Activated T-helper 17 cell treated with anti-CD3 and anti-CD28 coated beads, Interleukin-2, amount 50 U/mL, for 72 hours (primary cell): ENCODE measurements around the gene KLF7. TPM values are rescaled to one million over a fixed set of nuclear protein-coding genes. Genes with fewer than 3 reads are reported as not detected.

ENCODE experiments used
- ATAC-seq: fragments of 150-1000 bp; cut with Tn5 transposase; replicated peaks from 2 replicates; pipeline ENCODE4 v1.10.0; 2021; ENCODE audit warnings: mild to moderate bottlenecking, moderate library complexity
- H3K27ac Mint-ChIP-seq: one replicate; pipeline ENCODE4 v1.8.0; 2022; ENCODE audit warnings: mixed read lengths
- H3K27me3 Mint-ChIP-seq: one replicate; pipeline ENCODE4 v1.8.0; 2022; ENCODE audit warnings: mixed read lengths
- H3K36me3 Mint-ChIP-seq: one replicate; pipeline ENCODE4 v1.8.0; 2022; ENCODE audit warnings: low read depth, mild to moderate bottlenecking, mixed read lengths
- H3K4me1 Mint-ChIP-seq: one replicate; pipeline ENCODE4 v1.8.0; 2022; ENCODE audit warnings: mixed read lengths
- H3K4me3 Mint-ChIP-seq: one replicate; pipeline ENCODE4 v1.8.0; 2022; ENCODE audit warnings: mild to moderate bottlenecking, mixed read lengths
- H3K9me3 Mint-ChIP-seq: one replicate; pipeline ENCODE4 v1.8.0; 2022; ENCODE audit warnings: mixed read lengths
- total RNA-seq, 2 donors: library from RNA; stranded (reverse); gene quantifications; one replicate each; pipeline ENCODE4 v1.2.3, GENCODE V29; 2022

KLF7 gene
- total RNA-seq, 2 donors from 2014 or later: 32.8 to 40.6 TPM

GRCh38 chr2:207073412-207073800 lies 92.3 kb downstream of the KLF7 start:
- Mint-ChIP-seq H3K36me3 (no peaks in the 10 kb centered on the region), H3K27ac (peak overlapping the region; percentile 88), H3K4me1 (peaks cover 26% of the 10 kb centered on the region), H3K9me3 (no peaks in the 10 kb centered on the region), H3K27me3 (peaks cover 9% of the 10 kb centered on the region), H3K4me3 (peak overlapping the region; percentile 85)
- ATAC-seq: no peak

GRCh38 chr2:207072571-207072970 lies 93.2 kb downstream of the KLF7 start:
- no peaks in the 10 kb centered on the region for H3K9me3 Mint-ChIP-seq
- H3K27me3 Mint-ChIP-seq: peaks cover 9% of the 10 kb centered on the region
- no peak for ATAC-seq
- peaks cover 30% of the 10 kb centered on the region for H3K4me1 Mint-ChIP-seq
- no peak overlapping the region for H3K27ac Mint-ChIP-seq
- H3K36me3 Mint-ChIP-seq: no peaks in the 10 kb centered on the region
- H3K4me3 Mint-ChIP-seq: no peak overlapping the region

GRCh38 chr2:207071820-207072219 lies 93.9 kb downstream of the KLF7 start:
- peaks cover 30% of the 10 kb centered on the region for H3K4me1 Mint-ChIP-seq
- H3K27ac Mint-ChIP-seq: no peak overlapping the region
- ATAC-seq: no peak
- peaks cover 9% of the 10 kb centered on the region for H3K27me3 Mint-ChIP-seq
- H3K4me3 Mint-ChIP-seq: no peak overlapping the region
- no peaks in the 10 kb centered on the region for H3K9me3 Mint-ChIP-seq
- no peaks in the 10 kb centered on the region for H3K36me3 Mint-ChIP-seq

- Mint-ChIP-seq H3K9me3 (no peaks in the 10 kb centered on the region), H3K4me1 (peaks cover 5% of the 10 kb centered on the region), H3K4me3 (no peak overlapping the region), H3K27me3 (peaks cover 10% of the 10 kb centered on the region), H3K27ac (no peak overlapping the region), H3K36me3 (no peaks in the 10 kb centered on the region)
- peak; percentile 19 for ATAC-seq
Observed at GRCh38 chr2:207067473-207067872, 98.3 kb downstream of the KLF7 start.

GRCh38 chr2:207066791-207067460 lies 98.8 kb downstream of the KLF7 start:
- peak; percentile 32 for ATAC-seq
- no peak overlapping the region for H3K27ac Mint-ChIP-seq
- no peaks in the 10 kb centered on the region for H3K36me3 Mint-ChIP-seq
- no peak overlapping the region for H3K4me3 Mint-ChIP-seq
- peaks cover 5% of the 10 kb centered on the region for H3K4me1 Mint-ChIP-seq
- peaks cover 13% of the 10 kb centered on the region for H3K27me3 Mint-ChIP-seq
- H3K9me3 Mint-ChIP-seq: no peaks in the 10 kb centered on the region

DNA sequence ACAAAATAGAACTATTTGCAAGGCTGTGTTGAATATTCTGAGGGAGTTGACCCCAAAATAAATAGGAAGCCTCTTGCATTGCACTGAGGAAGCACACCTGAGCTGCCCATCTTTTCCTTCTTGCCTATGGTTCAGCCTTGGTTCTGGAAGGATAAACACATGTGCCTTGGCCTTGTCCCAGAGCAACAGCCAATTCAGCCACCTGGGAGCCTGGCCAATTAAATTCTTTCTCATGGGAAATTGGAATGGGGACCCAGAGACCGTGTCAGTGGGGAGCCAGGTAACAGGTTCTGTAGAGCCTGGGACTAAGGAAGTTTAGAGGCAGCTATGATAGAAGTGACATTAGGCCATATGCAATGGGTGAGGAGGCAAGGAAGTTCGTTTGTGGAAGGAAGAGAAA lies 99.6 kb downstream of the KLF7 start:
- ATAC-seq: no peak
- H3K4me1 Mint-ChIP-seq: peaks cover 5% of the 10 kb centered on the region

DNA sequence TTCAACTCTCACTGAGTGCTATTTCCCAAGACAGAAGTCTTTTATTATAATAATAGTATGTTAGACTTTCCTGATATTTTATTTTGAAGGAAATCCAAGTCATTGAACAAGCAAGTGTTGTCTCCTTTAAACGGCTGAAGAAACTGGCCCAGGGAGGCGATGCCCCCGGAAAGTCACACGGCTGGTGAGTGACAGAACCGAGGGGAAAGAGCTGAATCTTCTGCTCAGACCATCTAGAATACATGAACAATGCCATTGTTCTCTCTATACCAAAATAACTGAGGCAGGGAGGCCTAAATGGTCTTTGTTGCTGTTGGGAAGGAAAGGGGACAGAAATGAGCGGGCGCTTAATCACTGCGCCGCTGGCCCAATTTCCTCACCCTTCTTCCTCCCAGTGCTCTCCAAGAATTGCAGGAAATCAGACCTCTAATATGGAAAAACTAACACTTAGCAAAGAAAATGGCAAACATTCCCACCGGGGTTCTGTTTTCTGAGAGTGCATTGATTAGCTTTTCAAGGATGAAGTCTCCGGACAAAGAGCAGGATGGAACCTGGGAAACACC lies 101.5 kb downstream of the KLF7 start:
- H3K36me3 Mint-ChIP-seq: no peaks in the 10 kb centered on the region
- no peak for ATAC-seq
- peaks cover 5% of the 10 kb centered on the region for H3K4me1 Mint-ChIP-seq
- H3K4me3 Mint-ChIP-seq: no peak overlapping the region
- no peaks in the 10 kb centered on the region for H3K9me3 Mint-ChIP-seq
- peaks cover 4% of the 10 kb centered on the region for H3K27me3 Mint-ChIP-seq
- H3K27ac Mint-ChIP-seq: no peak overlapping the region

More for the DNA sequence above, 99.6 kb downstream of the KLF7 start:
- Mint-ChIP-seq H3K27me3 (peaks cover 13% of the 10 kb centered on the region), H3K27ac (no peak overlapping the region), H3K9me3 (no peaks in the 10 kb centered on the region), H3K4me3 (no peak overlapping the region), H3K36me3 (no peaks in the 10 kb centered on the region)

DNA sequence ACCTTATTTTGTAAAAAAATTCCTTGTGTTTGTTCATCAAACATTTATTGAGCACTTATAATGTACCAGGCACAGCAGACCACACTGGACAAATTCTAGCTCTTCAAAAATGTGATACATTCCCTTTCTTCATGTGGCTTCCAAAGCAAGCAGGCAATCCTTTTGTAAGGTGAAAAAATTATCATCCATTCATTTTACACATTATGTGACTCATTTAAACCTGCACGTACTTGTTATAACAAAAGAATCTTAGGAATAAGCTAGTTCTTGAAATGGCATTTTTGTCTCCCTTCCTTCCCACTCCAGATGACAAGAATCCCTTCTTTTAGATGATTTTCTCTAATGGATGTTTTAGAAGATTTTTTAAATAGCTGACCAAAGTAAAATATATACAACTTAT lies 104.6 kb downstream of the KLF7 start:
- H3K36me3 Mint-ChIP-seq: no peaks in the 10 kb centered on the region
- H3K27me3 Mint-ChIP-seq: peaks cover 13% of the 10 kb centered on the region
- H3K4me1 Mint-ChIP-seq: no peaks in the 10 kb centered on the region
- H3K9me3 Mint-ChIP-seq: no peaks in the 10 kb centered on the region
- no peak overlapping the region for H3K27ac Mint-ChIP-seq
- no peak for ATAC-seq
- no peak overlapping the region for H3K4me3 Mint-ChIP-seq

- H3K4me3 Mint-ChIP-seq: no peak overlapping the region
- H3K27me3 Mint-ChIP-seq: peaks cover 8% of the 10 kb centered on the region
- no peaks in the 10 kb centered on the region for H3K36me3 Mint-ChIP-seq
- H3K4me1 Mint-ChIP-seq: no peaks in the 10 kb centered on the region
- no peak overlapping the region for H3K27ac Mint-ChIP-seq
- peaks cover 4% of the 10 kb centered on the region for H3K9me3 Mint-ChIP-seq
- no peak for ATAC-seq
Observed at GRCh38 chr2:207055257-207055656, 110.5 kb downstream of the KLF7 start.

GRCh38 chr2:207054521-207054920 lies 111.2 kb downstream of the KLF7 start:
- H3K27me3 Mint-ChIP-seq: peaks cover 8% of the 10 kb centered on the region
- peaks cover 4% of the 10 kb centered on the region for H3K9me3 Mint-ChIP-seq
- no peak for ATAC-seq
- H3K4me3 Mint-ChIP-seq: no peak overlapping the region
- no peaks in the 10 kb centered on the region for H3K4me1 Mint-ChIP-seq
- no peak overlapping the region for H3K27ac Mint-ChIP-seq
- no peaks in the 10 kb centered on the region for H3K36me3 Mint-ChIP-seq

DNA sequence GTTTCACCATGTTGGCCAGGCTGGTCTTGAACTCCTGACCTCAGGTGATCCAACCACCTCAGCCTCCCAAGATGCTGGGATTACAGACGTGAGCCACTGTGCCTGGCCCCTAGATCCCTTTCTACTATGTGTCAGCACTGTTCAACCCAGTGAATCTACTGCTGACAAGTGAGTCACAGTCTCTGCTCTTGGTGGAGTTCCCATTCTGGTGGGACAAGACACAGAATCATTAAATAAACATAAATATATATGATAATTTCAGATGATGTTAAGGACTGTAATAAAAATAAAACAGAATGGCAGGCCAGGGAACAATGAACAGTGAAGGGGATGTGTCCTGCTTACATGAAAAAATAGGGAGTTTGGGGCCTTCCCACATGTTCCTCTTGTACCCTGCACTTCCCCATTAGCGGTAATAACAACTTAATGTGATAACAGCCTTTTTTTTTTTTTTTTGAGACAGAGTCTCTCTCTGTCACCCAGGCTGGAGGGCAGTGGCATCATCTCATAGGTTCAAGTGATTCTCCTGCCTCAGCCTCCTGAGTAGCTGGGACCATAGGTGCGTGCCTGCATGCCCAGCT lies 114.3 kb downstream of the KLF7 start:
- Mint-ChIP-seq H3K27me3 (no peaks in the 10 kb centered on the region), H3K36me3 (no peaks in the 10 kb centered on the region)
- no peak for ATAC-seq

DNA sequence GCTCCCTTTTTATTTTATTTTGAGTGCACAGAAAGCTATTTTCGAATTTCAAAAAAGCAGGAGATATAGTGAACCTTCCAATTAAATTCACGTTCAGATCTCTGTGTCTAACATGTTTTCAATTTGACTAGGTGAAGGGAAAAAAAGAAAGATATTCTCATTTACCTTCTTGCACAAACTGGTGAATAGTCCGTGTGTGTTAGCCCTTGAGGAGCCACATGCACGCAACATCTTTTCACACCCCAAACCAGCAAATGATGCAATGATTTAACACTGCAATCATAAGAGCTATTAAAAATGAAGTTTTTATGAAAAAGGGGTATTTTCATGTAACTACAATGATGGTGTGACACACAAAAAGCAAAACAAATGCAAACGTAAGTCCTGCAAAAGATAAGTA lies 116.6 kb downstream of the KLF7 start:
- Mint-ChIP-seq H3K27ac (no peak overlapping the region), H3K27me3 (no peaks in the 10 kb centered on the region), H3K36me3 (no peaks in the 10 kb centered on the region), H3K4me1 (peaks cover 8% of the 10 kb centered on the region), H3K9me3 (peaks cover 4% of the 10 kb centered on the region), H3K4me3 (no peak overlapping the region)
- ATAC-seq: no peak

More for the DNA sequence above, 114.3 kb downstream of the KLF7 start:
- Mint-ChIP-seq H3K27ac (no peak overlapping the region), H3K4me3 (no peak overlapping the region), H3K9me3 (peaks cover 4% of the 10 kb centered on the region), H3K4me1 (peaks cover 7% of the 10 kb centered on the region)

DNA sequence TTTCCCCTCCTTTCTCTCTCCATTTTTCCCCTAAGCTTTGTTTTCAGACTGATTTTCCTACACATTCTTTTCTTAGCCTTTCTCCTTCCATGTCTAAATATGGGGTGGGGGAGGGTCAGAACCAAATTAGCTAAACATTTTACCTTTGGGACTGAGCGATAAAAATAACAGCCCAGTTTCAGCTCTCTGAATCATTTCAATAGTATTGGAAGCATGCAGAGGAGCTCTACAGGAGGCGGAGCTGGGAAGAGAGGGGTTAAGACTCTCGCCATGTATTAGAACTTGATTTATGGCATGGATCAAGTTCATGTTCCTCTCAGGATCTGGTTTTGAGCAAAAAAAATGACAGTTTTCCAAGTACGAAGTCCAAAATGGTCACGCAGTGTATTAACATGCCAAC lies 117.3 kb downstream of the KLF7 start:
- Mint-ChIP-seq H3K36me3 (no peaks in the 10 kb centered on the region), H3K27ac (no peak overlapping the region), H3K4me1 (peaks cover 8% of the 10 kb centered on the region), H3K9me3 (peaks cover 4% of the 10 kb centered on the region), H3K27me3 (no peaks in the 10 kb centered on the region), H3K4me3 (no peak overlapping the region)
- no peak for ATAC-seq

DNA sequence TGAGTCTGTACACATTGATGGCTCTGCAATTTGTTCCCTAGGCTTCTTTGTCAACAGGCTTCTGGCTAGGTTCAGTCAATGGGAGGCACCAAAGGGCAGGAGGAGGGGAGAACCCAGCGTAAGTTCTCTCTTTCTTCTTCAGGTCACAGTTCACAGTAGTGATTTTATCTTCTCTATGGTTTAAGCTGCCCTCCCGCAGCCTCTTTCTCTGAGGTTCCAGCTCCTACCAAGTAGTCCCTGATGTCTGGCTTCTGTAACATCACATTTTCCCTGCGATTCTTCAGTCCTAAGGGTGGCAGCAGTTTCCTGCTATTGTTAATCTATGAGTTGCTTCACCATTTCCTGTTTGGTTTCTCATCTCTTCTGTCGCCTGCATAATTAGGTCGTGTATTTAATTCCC lies 119.0 kb downstream of the KLF7 start:
- peak overlapping the region; percentile 26 for H3K27ac Mint-ChIP-seq
- ATAC-seq: peak; percentile 96
- no peaks in the 10 kb centered on the region for H3K36me3 Mint-ChIP-seq
- no peaks in the 10 kb centered on the region for H3K9me3 Mint-ChIP-seq
- H3K4me3 Mint-ChIP-seq: peak overlapping the region; percentile 55
- H3K27me3 Mint-ChIP-seq: no peaks in the 10 kb centered on the region
- H3K4me1 Mint-ChIP-seq: peaks cover 8% of the 10 kb centered on the region

- ATAC-seq: no peak
- Mint-ChIP-seq H3K27me3 (peaks cover 3% of the 10 kb centered on the region), H3K27ac (peak overlapping the region; percentile 26), H3K9me3 (no peaks in the 10 kb centered on the region), H3K4me1 (peaks cover 8% of the 10 kb centered on the region), H3K4me3 (no peak overlapping the region), H3K36me3 (no peaks in the 10 kb centered on the region)
Observed at GRCh38 chr2:207045531-207045930, 120.2 kb downstream of the KLF7 start.
